Glomerular visceral epithelial cell (primary cell): Measurements from ENCODE around the gene PHF19.
A peak's percentile ranks its signal among the peaks of the same experiment; 100 is the strongest.

ENCODE experiments used
- DNase-seq: peaks from one replicate; pipeline ENCODE4 v3.0.0-alpha.2; 2016; ENCODE audit errors: extremely low spot score

PHF19 gene

GRCh38 chr9:120876842-120877240 is at the start of gene PHF19:
Gene PHF19, minus strand, starts transcription at chr9:120877188. Its CDS starts 2,447 bp downstream, at chr9:120874741.
- DNase-seq: no peak

- peak; percentile 55 for DNase-seq
Observed at GRCh38 chr9:120926397-120926928, 49.5 kb upstream of the PHF19 start, which contains the start of gene TRAF1. Gene TRAF1, minus strand, starts transcription at chr9:120926796. Its CDS starts 721 bp downstream, at chr9:120926075.

- DNase-seq: peak; percentile 89
Observed at GRCh38 chr9:120925535-120926396, 48.8 kb upstream of the PHF19 start.

GRCh38 chr9:120924698-120925534 is 47.9 kb upstream of the PHF19 start:
- peak; percentile 64 for DNase-seq

- no peak for DNase-seq
Observed at GRCh38 chr9:120923620-120924328, 46.8 kb upstream of the PHF19 start.

- DNase-seq: no peak
Observed at GRCh38 chr9:120922404-120923195, 45.6 kb upstream of the PHF19 start.

- no peak for DNase-seq
Observed at GRCh38 chr9:120921661-120922181, 44.7 kb upstream of the PHF19 start.

- no peak for DNase-seq
Observed at GRCh38 chr9:120920806-120921178, 43.8 kb upstream of the PHF19 start.

- no peak for DNase-seq
Observed at GRCh38 chr9:120919843-120920805, 43.1 kb upstream of the PHF19 start.

- no peak for DNase-seq
Observed at GRCh38 chr9:120918931-120919842, 42.2 kb upstream of the PHF19 start.

GRCh38 chr9:120917929-120918762 is 41.2 kb upstream of the PHF19 start:
- no peak for DNase-seq

- no peak for DNase-seq
Observed at GRCh38 chr9:120916991-120917880, 40.2 kb upstream of the PHF19 start.

GRCh38 chr9:120916588-120916987 is 39.6 kb upstream of the PHF19 start:
- DNase-seq: no peak

GRCh38 chr9:120915854-120916470 is 39.0 kb upstream of the PHF19 start:
- no peak for DNase-seq

GRCh38 chr9:120914953-120915352 is 38.0 kb upstream of the PHF19 start:
- DNase-seq: no peak

- no peak for DNase-seq
Observed at GRCh38 chr9:120914396-120914795, 37.4 kb upstream of the PHF19 start.
